Adrenal gland (tissue), 12 donors: ENCODE data around the gene SMYD1. TPM values are rescaled to one million over a fixed set of nuclear protein-coding genes. Genes with fewer than 3 reads are reported as not detected.

Source experiments
- DNase-seq, 7 donors: peaks; one replicate each; pipeline ENCODE4 v3.0.0-alpha.2; 2019 to 2020
- H3K27ac ChIP-seq, 5 donors: fragments of 200-600 bp; sonication (generic) in 4 of 5; 1 replicate in 3 of 5; 2 replicates in 2 of 5; pipeline versions ENCODE4 v1.5.1 to v1.8.0; 2016 to 2020; ENCODE audit warnings: mild to moderate bottlenecking in 1 of 5
- H3K27me3 ChIP-seq: fragments of 200-600 bp; 2 replicates; pipeline ENCODE4 v1.8.0; 2021
- H3K36me3 ChIP-seq, 2 donors: fragments of 200-600 bp; replicated peaks in 1 of 2; 1 replicate in 1 of 2; 2 replicates in 1 of 2; pipeline versions ENCODE4 v1.5.1 to v1.8.0; 2018 to 2022
- H3K4me1 ChIP-seq, 2 donors: fragments of 200-600 bp; replicated peaks in 1 of 2; 1 replicate in 1 of 2; 2 replicates in 1 of 2; pipeline versions ENCODE4 v1.5.1 to v1.8.0; 2018 to 2021
- H3K4me3 ChIP-seq, 4 donors: fragments of 200-600 bp; sonication (generic) in 3 of 4; one replicate each; pipeline ENCODE4 v1.5.1; 2016 to 2018
- H3K9me3 ChIP-seq, 3 donors: fragments of 200-600 bp; sonication (generic) in 1 of 3; replicated peaks in 1 of 3; 1 replicate in 2 of 3; 2 replicates in 1 of 3; pipeline versions ENCODE4 v1.5.1 to v1.8.0; 2016 to 2021
- CTCF ChIP-seq, 6 experiments: fragments of 450-650 bp in 4 of 6; fragments of 200-600 bp in 2 of 6; sonication (generic) in 1 of 6; IDR thresholded peaks; 1 replicate in 5 of 6; 2 replicates in 1 of 6; pipeline versions ENCODE4 v1.5.1 to v1.8.0; 2016 to 2021; ENCODE audit warnings: antibody characterized with exemption in 6 of 6, mild to moderate bottlenecking in 2 of 6, moderate library complexity in 1 of 6
- POLR2A ChIP-seq, 2 donors: fragments of 450-650 bp; IDR thresholded peaks; one replicate each; pipeline ENCODE4 v1.6.1; 2017; ENCODE audit warnings: antibody characterized with exemption in 2 of 2, mild to moderate bottlenecking in 2 of 2, moderate library complexity in 1 of 2
- WGBS, 4 donors: extraction: QIAGEN DNeasy Blood & Tissue Kit in 2 of 4; methylation state at CpG; one replicate each; pipeline versions ENCODE4 v1.1.5 to v1.1.7; 2013 to 2017; 5-methylcytosine and 5-hydroxymethylcytosine counted together
- intact Hi-C, 2 donors: fragments of 100-400 bp; cut with DNase I; formaldehyde crosslinking; loops; one replicate each; pipeline versions ENCODE4 v1.14.1 to v1.15.0; 2022 to 2023
- polyA plus RNA-seq, 3 donors: library from polyadenylated mRNA; stranded (reverse); fragments of 200-250 nt in 2 of 3; fragments of 350-450 nt in 1 of 3; fragmentation: Illumina TruSeq in 1 of 3; extraction: RNeasy Lipid Tissue Mini Kit (QIAGEN cat#74804) in 1 of 3; gene quantifications; one replicate each; pipeline ENCODE4 v1.2.3, GENCODE V29; 2013 to 2014
- total RNA-seq, 9 donors: library from RNA; depleted of rRNA in 4 of 9; stranded (reverse); fragments of >200 nt in 4 of 9; fragments of 120-200 nt in 1 of 9; fragmentation: NEBNext Ultra II Directional in 1 of 9; extraction: Animal tissue kit (Norgen Biotek cat#: 25700) in 1 of 9; gene quantifications; one replicate each; pipeline versions ENCODE4 v1.1.0 to v1.2.4, GENCODE V29; 2013 to 2023
- donor health status: healthy with polysubstance abuse.
- donor health status: Bipolar disorder and iron deficiency.
- donor health status: DM: yes; HTN: yes; CAD: no.
- donor health status: DM: no; HTN: no; CAD: no.
- donor health status: DM: no; HTN: no; CAD: no.
- donor health status: DM: yes; HTN: yes; CAD: no.

The SMYD1 gene
- total and polyA plus RNA-seq, 12 donors, result under 0.01 to 0.34 (median 0.07) TPM; not detected in 8

GRCh38 chr2:88144271-88144670 lies 76.6 kb downstream of the SMYD1 start:
- H3K9me3 ChIP-seq, result peaks cover 0 to 8% (median 8%) of the 10 kb centered on the region in 3 donors
- no peak overlapping the region for H3K27ac ChIP-seq
- H3K36me3 ChIP-seq, result no peaks in the 10 kb centered on the region
- 49 to 78% (median 75%) methylated on average over 1 of the region's 1 CpG for WGBS, 4 donors
- no peak for DNase-seq
- intact Hi-C loops, result no loop called here
- no peaks in the 10 kb centered on the region for H3K4me1 ChIP-seq
- TF ChIP-seq POLR2A (IDR thresholded peaks at IDR 0.05) (no peak), CTCF (IDR thresholded peaks at IDR 0.05) (no peak)
- H3K4me3 ChIP-seq, result no peak overlapping the region
- H3K27me3 ChIP-seq, result no peaks in the 10 kb centered on the region

GRCh38 chr2:88144914-88145497 lies 77.4 kb downstream of the SMYD1 start:
- H3K36me3 ChIP-seq, result no peaks in the 10 kb centered on the region
- no peak for DNase-seq
- TF ChIP-seq POLR2A (IDR thresholded peaks at IDR 0.05) (no peak), CTCF (IDR thresholded peaks at IDR 0.05) (no peak)
- intact Hi-C loops, result no loop called here
- no peak overlapping the region for H3K4me3 ChIP-seq
- H3K27ac ChIP-seq, result no peak overlapping the region
- no peaks in the 10 kb centered on the region for H3K4me1 ChIP-seq
- peaks cover 0 to 11% (median 8%) of the 10 kb centered on the region in 3 donors for H3K9me3 ChIP-seq
- 70 to 82% (median 81%) methylated on average over 10 of the region's 10 CpGs for WGBS, 4 donors
- H3K27me3 ChIP-seq, result no peaks in the 10 kb centered on the region

DNA sequence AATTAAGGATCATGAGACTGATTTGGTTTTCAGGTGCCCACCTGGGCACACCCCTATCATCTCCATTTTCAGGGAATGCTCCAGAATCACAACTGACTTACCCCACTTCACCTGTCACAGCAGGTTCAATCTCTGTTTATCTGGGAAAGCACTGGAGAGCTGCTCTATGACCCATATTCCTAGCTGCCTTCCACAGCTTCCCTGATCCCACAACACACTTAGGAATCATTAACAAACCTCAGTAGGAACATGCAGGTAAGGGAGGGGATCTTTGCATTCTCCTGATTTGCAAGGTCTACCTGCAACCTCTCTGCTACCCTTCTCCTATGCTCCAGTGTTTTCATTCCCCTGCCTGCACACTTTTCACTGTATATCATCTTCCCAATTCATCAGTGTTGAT lies 79.0 kb downstream of the SMYD1 start:
- no peak for DNase-seq
- intact Hi-C loops, result no loop called here
- Histone ChIP-seq H3K9me3 (peaks cover 0 to 11% (median 8%) of the 10 kb centered on the region in 3 donors), H3K36me3 (no peaks in the 10 kb centered on the region), H3K27me3 (no peaks in the 10 kb centered on the region), H3K27ac (no peak overlapping the region), H3K4me1 (no peaks in the 10 kb centered on the region), H3K4me3 (no peak overlapping the region)
- TF ChIP-seq CTCF (IDR thresholded peaks at IDR 0.05), result no peak
- no peak for TF ChIP-seq POLR2A (IDR thresholded peaks at IDR 0.05)

- DNase-seq, result no peak
- Histone ChIP-seq H3K27ac (no peak overlapping the region), H3K27me3 (no peaks in the 10 kb centered on the region), H3K36me3 (no peaks in the 10 kb centered on the region), H3K4me3 (no peak overlapping the region), H3K4me1 (no peaks in the 10 kb centered on the region), H3K9me3 (peaks cover 0 to 11% (median 8%) of the 10 kb centered on the region in 3 donors)
- intact Hi-C loops, result no loop called here
- TF ChIP-seq POLR2A (IDR thresholded peaks at IDR 0.05) (no peak), CTCF (IDR thresholded peaks at IDR 0.05) (no peak)
- WGBS, 4 donors, result 86 to 95% (median 93%) methylated on average over 2 of the region's 2 CpGs
Observed at GRCh38 chr2:88147145-88147544, 79.5 kb downstream of the SMYD1 start.
